Ovary (tissue), 3 donors: ENCODE measurements around the gene RWDD1.
"Not testable (repeated sequence)": the region's sequence is repeated elsewhere in the genome, so short reads cannot be mapped to it uniquely, and the experiment has no call there.

ENCODE experiments used
- CTCF ChIP-seq, 3 donors: fragments of 450-650 bp in 2 of 3; fragments of 200-600 bp in 1 of 3; IDR thresholded peaks; one replicate each; pipeline versions ENCODE4 v1.5.1 to v1.8.0; 2016 to 2022; ENCODE audit warnings: antibody characterized with exemption in 3 of 3, mild to moderate bottlenecking in 1 of 3
- POLR2A ChIP-seq: fragments of 450-650 bp; IDR thresholded peaks from one replicate; pipeline ENCODE4 v1.6.1; 2017; ENCODE audit warnings: antibody characterized with exemption, mild to moderate bottlenecking, moderate library complexity
- donor health status: DM: no; HTN: no; CAD: no.

- TF ChIP-seq POLR2A; CTCF (IDR thresholded peaks at IDR 0.05): not testable (repeated sequence)
Measured at GRCh38 chr6:116603916-116604315, 32.6 kb downstream of the RWDD1 start.
